ENCODE results near the gene OVOL1. TPM values are rescaled to one million over a fixed set of nuclear protein-coding genes. Genes with fewer than 3 reads are reported as not detected.
A peak's percentile ranks its signal among the peaks of the same experiment; 100 is the strongest.

The OVOL1 gene
- total and polyA plus RNA-seq, 2 of the 13 experiments (the other 11 are each of a cell fraction or from before 2014, with no cell fraction given): 0.01 TPM; not detected in 1

GRCh38 chr11:65770951-65771567, 15.8 kb upstream of the OVOL1 start (continued):
- no peak for TF ChIP-seq ZBTB37 (CRISPR knock-in tag; IDR thresholded peaks at IDR 0.05)
- peak; percentile 65 for TF ChIP-seq GABPB1 (CRISPR knock-in tag; IDR thresholded peaks at IDR 0.05)
- TF ChIP-seq SOX5 (CRISPR knock-in tag; IDR thresholded peaks at IDR 0.05; ENCODE audit: borderline replicate concordance): peak; percentile 10; the same call in 1 of the 2 replicates
- no peak for TF ChIP-seq POLR2AphosphoS5 (IDR thresholded peaks at IDR 0.05; ENCODE audit: low read depth, low read length)
- TF ChIP-seq ZNF335 (CRISPR knock-in tag; IDR thresholded peaks at IDR 0.05): no peak
- no peak for TF ChIP-seq TRIM24 (CRISPR knock-in tag; IDR thresholded peaks at IDR 0.05)
- no peak for TF ChIP-seq ZNF781 (CRISPR knock-in tag; IDR thresholded peaks at IDR 0.05; ENCODE audit: borderline replicate concordance, not compliant biosample characterization)
- no peak for TF ChIP-seq SNAPC4 (CRISPR knock-in tag; IDR thresholded peaks at IDR 0.05)
- 0 out of 2 replicates have a peak, but pooled peaks have one; percentile 11 for TF ChIP-seq ZFY (CRISPR knock-in tag; IDR thresholded peaks at IDR 0.05)
- TF ChIP-seq ZFP1 (CRISPR knock-in tag; IDR thresholded peaks at IDR 0.05): no peak
- TF ChIP-seq ZBTB25 (CRISPR knock-in tag; IDR thresholded peaks at IDR 0.05): no peak
- no peak for TF ChIP-seq SUZ12 (IDR thresholded peaks at IDR 0.05; ENCODE audit: low read depth, low read length)
- TF ChIP-seq ZUFSP (CRISPR knock-in tag; IDR thresholded peaks at IDR 0.05; ENCODE audit: borderline replicate concordance): no peak

Measured in HepG2 (cell line).